GM18858 (cell line): ENCODE measurements around the gene DYNLL2.
"Not testable (repeated sequence)": the region's sequence is repeated elsewhere in the genome, so short reads cannot be mapped to it uniquely, and the experiment has no call there.

Experiments used
- ATAC-seq: cut with Tn5 transposase; IDR thresholded peaks from one replicate; pipeline ENCODE4 v1.9.1; 2021; ENCODE audit not compliant: unreplicated experiment

DYNLL2 gene

GRCh38 chr17:58082870-58083490 lies at the start of gene DYNLL2:
Gene DYNLL2, plus strand, starts transcription at chr17:58083419. Its CDS starts 3,672 bp downstream, at chr17:58087091.
- ATAC-seq: no peak

- no peak for ATAC-seq
These were observed 43.2 kb upstream of the DYNLL2 start for GRCh38 chr17:58039975-58040374.

DNA sequence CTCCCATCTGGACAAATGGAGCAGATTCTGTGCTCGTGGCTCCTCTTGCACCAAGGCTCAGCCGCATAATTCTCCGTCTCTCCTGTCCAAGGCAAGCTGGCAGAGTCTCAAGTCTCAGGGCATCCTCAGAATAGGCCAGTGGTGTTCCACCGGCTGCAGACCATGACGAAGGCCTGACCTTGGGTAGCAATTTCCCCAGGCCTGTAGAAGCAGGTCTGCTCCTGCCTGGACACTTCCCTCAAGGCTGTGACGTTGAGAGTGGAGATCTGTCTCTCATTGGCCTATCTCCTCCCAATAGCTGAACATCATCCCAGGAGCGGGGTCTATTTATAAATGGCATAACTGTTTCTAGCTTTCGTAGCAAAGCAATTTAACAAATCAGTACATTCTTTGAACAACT lies 42.8 kb upstream of the DYNLL2 start:
- no peak for ATAC-seq

DNA sequence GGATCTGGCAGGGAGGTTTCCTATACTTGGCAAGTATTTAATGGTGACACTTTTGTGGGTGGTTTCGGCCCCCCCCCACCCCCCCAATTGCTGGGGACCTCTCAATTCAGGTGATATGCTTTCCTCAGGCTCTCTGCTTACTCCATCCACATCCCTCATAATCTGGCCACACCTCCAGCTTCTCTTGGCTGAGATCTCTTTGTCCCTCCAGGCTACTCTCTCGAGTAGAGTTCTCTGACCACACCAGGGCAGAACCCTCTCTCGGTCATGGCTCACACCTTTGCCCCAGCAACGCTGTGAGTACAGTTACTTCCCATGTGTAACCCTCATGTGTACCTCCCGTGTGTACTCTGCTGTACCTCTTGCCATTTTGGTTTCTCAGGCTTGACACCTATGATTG lies 42.1 kb upstream of the DYNLL2 start:
- ATAC-seq: no peak

DNA sequence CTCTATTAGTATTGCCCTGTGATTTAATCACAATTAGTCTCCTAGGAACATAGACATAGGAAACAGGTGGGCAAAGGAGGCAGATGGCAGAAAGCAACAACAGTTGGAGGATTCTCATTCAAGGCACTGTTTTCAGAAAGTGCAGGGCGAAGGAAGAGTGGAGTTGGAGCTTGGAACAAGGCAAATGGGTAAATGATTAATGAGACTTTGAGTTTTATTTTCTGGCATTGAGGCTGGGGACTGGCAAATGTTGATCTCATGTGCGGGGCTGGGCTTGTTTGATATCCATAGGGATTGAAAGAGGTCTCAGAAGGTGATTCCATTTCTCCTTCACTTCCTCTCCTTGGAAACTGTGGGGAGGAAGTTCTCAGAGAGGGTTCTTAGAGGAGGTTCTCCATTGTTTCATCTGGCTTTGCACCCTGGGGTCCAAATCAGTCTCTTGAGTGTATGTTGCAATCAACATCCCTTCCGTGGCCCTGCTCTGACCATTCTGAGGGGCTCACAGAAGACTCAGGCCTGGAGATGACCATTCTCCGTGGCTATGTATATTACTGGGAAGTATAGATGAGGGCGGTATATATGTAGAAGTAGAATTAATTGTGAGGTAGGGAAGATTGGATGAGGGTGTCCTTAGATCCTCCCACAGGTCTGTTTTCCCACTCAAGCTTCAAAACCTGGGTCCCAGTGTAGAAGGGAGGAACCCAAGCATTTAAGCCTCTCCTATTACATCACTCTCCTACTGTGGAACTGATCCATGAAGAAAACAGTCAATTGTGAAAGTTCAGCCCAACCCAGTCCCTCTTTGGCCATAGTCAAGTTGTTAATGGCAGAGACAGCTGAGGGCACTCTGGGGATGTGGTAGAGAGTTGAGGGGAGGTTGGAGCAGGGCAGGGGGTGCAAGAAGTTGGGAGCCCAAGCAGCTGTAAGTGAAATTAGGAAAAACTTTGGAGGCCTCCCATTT lies 39.7 kb upstream of the DYNLL2 start:
- ATAC-seq: no peak

DNA sequence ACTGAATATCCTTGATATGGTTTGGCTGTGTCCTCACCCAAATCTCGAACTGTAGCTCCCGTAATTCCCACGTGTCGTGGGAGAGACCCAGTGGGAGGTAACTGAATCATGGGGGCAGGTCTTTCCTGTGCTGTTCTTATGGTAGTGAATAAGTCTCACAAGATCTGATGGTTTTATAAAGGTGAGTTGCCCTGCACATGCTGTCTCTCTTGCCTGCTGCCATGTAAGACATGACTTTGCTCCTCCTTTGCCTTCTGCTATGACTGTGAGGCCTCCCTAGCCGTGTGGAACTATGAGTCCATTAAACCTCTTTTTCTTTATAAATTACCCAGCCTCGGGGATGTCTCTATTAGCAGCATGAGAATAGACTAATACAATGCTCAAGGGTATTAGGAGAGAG lies 39.0 kb upstream of the DYNLL2 start:
- ATAC-seq: not testable (repeated sequence)

DNA sequence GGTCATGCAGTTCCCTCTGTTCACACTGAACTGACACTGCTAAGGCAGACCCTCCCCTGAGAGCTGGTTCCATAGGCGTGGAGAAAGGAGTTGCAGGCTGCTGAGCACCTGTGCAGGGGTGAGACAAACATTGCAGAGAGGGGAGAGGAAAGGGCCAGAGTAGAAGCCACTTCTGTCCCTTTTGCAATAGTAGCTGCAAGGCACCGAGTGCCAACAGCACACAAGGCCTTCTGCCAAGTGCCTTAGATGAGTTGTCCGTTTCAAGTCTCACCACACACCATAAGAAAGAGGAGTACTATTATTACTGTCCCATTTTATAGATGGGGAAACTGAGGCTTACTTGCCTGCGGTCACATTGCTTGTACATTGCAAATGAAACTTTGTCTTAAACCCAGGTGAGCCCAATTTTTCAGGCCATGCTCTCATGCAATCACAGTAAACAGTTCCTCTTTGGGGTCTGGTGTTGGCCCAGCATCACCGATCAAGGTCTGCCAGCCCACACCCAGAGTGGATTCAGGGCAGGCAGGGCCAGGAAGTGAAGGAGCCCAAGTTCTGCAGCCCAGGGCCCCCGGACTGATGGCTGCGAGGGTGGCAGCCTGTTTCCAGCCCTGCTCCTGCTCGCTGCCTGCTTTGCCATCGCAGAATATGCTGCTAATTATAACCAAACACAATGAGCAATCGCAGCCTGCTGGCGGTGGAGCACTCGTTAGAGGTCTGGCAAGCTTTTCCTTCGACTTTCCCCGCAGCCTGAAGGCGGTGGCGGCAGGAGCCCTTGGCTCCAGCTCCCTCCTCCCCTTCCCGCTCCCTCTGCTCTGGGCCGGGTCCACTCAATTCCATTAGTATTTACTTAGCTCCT lies 36.8 kb upstream of the DYNLL2 start:
- ATAC-seq: no peak

DNA sequence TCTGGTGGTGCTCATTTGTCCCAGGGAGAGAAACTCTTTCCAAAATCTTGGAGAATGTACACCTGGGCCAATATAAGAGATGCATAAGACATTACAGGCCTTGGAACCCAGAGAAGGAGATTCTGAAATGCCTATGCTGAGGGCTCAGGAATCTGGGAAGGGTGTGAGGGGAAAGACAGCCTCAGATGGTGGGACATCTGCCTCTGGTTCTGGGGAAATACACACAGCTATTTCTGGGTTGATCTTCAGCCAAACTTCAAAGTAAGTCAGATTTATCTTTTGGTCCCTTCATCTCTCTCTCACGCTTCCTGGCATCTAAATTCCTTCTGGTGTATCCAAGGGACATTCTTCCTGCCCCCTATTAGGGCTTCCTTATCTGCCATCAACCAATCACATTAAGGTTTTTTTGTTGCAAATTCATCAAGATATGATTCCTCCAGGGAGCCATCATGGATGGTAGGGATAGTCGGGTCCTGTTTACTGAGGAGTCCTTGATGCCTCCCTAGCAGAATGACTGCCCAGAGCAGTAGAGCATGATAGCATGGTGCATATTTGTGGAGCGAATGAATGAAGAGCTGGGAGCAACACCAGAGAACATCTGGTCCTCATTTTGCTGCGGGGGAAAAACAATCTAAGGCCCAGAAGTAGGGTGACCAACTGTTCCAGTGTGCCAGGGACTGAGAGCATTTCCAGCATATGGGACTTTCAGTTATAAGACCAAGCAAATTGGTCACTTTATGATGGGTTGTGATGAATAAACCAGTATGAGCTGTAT lies 35.7 kb upstream of the DYNLL2 start:
- ATAC-seq: no peak

DNA sequence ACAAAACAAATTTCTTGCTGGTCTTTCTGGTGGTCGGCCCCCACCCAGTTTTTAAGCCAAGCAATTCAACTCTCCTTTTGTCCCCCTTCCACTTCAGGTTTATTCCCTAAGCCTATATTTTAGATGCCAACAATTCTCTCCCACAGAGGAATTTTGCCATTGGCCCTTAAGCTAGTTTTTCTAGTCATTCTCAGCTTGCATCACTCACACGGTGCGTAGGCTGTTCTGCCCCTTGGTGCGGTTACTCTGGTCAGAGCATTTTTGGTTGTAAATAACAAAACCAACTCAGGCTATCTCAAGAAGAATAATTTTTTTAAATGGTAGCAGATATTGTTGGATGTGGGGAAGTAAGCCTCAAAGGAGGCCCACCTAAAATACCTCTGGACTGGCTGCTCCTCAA lies 33.7 kb upstream of the DYNLL2 start:
- no peak for ATAC-seq

- no peak for ATAC-seq
These were observed 32.3 kb upstream of the DYNLL2 start for GRCh38 chr17:58050966-58051365.

- no peak for ATAC-seq
These were observed 31.8 kb upstream of the DYNLL2 start for GRCh38 chr17:58051468-58051867.

DNA sequence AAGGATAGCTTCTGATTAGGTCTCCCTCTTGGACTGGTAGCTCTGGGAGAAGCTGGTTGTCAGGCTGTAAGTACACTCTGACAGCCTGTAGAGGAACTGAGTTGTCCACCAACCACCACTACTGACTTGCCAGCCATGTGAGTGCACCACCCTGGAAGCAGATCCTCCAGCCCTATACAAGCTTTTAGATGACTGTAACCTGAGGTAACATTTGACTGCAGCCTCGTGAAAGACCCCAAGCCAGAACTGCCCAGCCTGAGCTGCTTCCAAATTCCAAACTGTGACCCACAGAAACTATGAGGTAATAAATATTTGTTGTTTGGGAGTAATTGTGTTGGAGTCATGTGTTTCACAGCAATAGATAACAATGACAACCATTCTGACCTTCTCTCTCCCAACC lies 30.8 kb upstream of the DYNLL2 start:
- no peak for ATAC-seq

GRCh38 chr17:58052945-58053715 lies 30.1 kb upstream of the DYNLL2 start:
- ATAC-seq: no peak

GRCh38 chr17:58054641-58055040 lies 28.6 kb upstream of the DYNLL2 start:
- ATAC-seq: no peak

- no peak for ATAC-seq
These were observed 26.7 kb upstream of the DYNLL2 start for GRCh38 chr17:58056476-58056875.

- no peak for ATAC-seq
These were observed 24.1 kb upstream of the DYNLL2 start for GRCh38 chr17:58059141-58059540.

DNA sequence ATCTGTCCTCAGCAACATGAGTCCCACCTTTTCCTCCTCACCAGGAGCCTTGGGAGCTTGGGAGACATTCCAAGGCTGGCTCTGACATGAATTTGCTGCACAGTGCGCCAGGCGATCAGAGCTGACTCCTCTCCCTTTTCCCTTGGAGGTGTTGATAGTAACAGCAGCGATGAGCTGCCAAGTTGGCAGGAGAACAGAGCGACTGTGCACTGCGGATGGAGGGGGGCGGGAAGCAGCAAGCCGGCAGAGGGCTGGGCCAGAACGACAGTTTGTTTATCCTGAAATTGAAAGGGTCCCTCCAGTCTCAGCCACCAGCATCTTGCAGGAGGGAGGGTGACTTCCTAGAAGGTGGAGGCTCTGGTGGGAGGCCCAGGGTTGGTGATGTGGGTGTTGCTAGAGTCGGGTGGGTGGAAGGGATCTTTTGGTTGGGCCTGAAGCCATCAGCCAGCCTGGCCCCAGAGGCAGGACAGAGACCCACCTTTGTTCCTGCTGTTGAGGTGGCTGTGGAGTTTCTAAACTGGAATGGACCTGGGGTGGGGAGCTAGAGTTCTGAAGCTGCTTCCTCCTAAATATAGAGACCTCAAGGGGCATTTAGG lies 22.5 kb upstream of the DYNLL2 start:
- no peak for ATAC-seq

- no peak for ATAC-seq
These were observed 21.5 kb upstream of the DYNLL2 start for GRCh38 chr17:58061672-58062071.

- ATAC-seq: no peak
These were observed 18.0 kb upstream of the DYNLL2 start for GRCh38 chr17:58065238-58065637.
